GM23338 (cell line): ENCODE results near the gene DCUN1D2. TPM values are rescaled to one million over a fixed set of nuclear protein-coding genes. Genes with fewer than 3 reads are reported as not detected.

Experiments used
- ATAC-seq: fragments of 200-7000 bp; cut with Tn5 transposase; 3 replicates; pipeline ENCODE4 v1.9.1; 2020
- DNase-seq: peaks from one replicate; pipeline ENCODE4 v3.0.0-alpha.2; 2015; ENCODE audit warnings: low spot score
- H2AFZ ChIP-seq: fragments of 200-600 bp; sonication (generic); 2 replicates; pipeline ENCODE4 v1.8.0; 2016; ENCODE audit warnings: antibody characterized with exemption, mild to moderate bottlenecking, moderate library complexity
- H3F3A ChIP-seq: fragments of 200-600 bp; sonication (generic); replicated peaks from 2 replicates; pipeline ENCODE4 v1.8.0; 2017; ENCODE audit warnings: antibody characterized with exemption, mixed run types, low read depth
- H3K27ac ChIP-seq: fragments of 200-600 bp; sonication (generic); 2 replicates; pipeline ENCODE4 v1.6.1; 2016; ENCODE audit warnings: low read depth
- H3K27me3 ChIP-seq: fragments of 200-600 bp; sonication (generic); 2 replicates; pipeline ENCODE4 v1.8.0; 2016; ENCODE audit warnings: mild to moderate bottlenecking, mixed run types, moderate library complexity; ENCODE audit not compliant: insufficient read depth
- H3K36me3 ChIP-seq: fragments of 200-600 bp; sonication (generic); 2 replicates; pipeline ENCODE4 v1.8.0; 2016; ENCODE audit warnings: mild to moderate bottlenecking; ENCODE audit not compliant: insufficient read depth
- H3K4me1 ChIP-seq: fragments of 200-600 bp; sonication (generic); 2 replicates; pipeline ENCODE4 v1.8.0; 2016; ENCODE audit warnings: mild to moderate bottlenecking, moderate library complexity; ENCODE audit not compliant: insufficient read depth
- H3K4me2 ChIP-seq: fragments of 200-600 bp; sonication (generic); 2 replicates; pipeline ENCODE4 v1.7.1; 2017; ENCODE audit warnings: mixed run types
- H3K4me3 ChIP-seq: fragments of 200-600 bp; sonication (generic); 2 replicates; pipeline ENCODE4 v1.6.1; 2016; ENCODE audit warnings: mixed run types
- H3K79me2 ChIP-seq: fragments of 200-600 bp; sonication (generic); replicated peaks from 2 replicates; pipeline ENCODE4 v1.8.0; 2017; ENCODE audit warnings: mild to moderate bottlenecking; ENCODE audit not compliant: insufficient read depth
- H3K9me2 ChIP-seq: fragments of 200-600 bp; sonication (generic); 2 replicates; pipeline ENCODE4 v1.8.0; 2017; ENCODE audit not compliant: insufficient read depth
- H4K20me1 ChIP-seq: fragments of 200-600 bp; sonication (generic); replicated peaks from 2 replicates; pipeline ENCODE4 v1.8.0; 2017; ENCODE audit warnings: mild to moderate bottlenecking; ENCODE audit not compliant: insufficient read depth
- H3K27ac Mint-ChIP-seq: 2 replicates; pipeline ENCODE4 v1.8.0; 2020; ENCODE audit warnings: inconsistent platforms, mild to moderate bottlenecking, moderate library complexity, mixed read lengths
- H3K27me3 Mint-ChIP-seq: 3 replicates; pipeline ENCODE4 v1.8.0; 2022; ENCODE audit warnings: low read depth, mild to moderate bottlenecking, moderate library complexity, mixed read lengths, inconsistent platforms; ENCODE audit not compliant: insufficient read depth, poor library complexity
- H3K36me3 Mint-ChIP-seq: 3 replicates; pipeline ENCODE4 v1.8.0; 2021; ENCODE audit warnings: low read depth, mild to moderate bottlenecking, inconsistent platforms, moderate library complexity, mixed read lengths
- H3K4me1 Mint-ChIP-seq: 3 replicates; pipeline ENCODE4 v1.8.0; 2020; ENCODE audit warnings: mild to moderate bottlenecking, inconsistent platforms, mixed read lengths
- H3K4me3 Mint-ChIP-seq: 3 replicates; pipeline ENCODE4 v1.8.0; 2021; ENCODE audit warnings: moderate library complexity, mild to moderate bottlenecking, inconsistent platforms, mixed read lengths
- H3K9me3 Mint-ChIP-seq: 3 replicates; pipeline ENCODE4 v1.8.0; 2020; ENCODE audit warnings: moderate library complexity, mild to moderate bottlenecking, inconsistent platforms, mixed read lengths
- CREB1 ChIP-seq: fragments of 250-450 bp; sonication (Bioruptor Pico); IDR thresholded peaks from 2 replicates; pipeline ENCODE4 v1.5.0; 2020; ENCODE audit warnings: low read depth, mild to moderate bottlenecking, moderate library complexity
- CTCF ChIP-seq, 2 experiments: fragments of 200-600 bp in 1 of 2; sonication (generic) in 1 of 2; conservative IDR thresholded peaks; 2 replicates each; pipeline versions ENCODE4 v1.5.1 to v1.6.1; 2016 to 2017; ENCODE audit warnings: antibody characterized with exemption in 2 of 2, low read depth in 2 of 2, mild to moderate bottlenecking in 2 of 2, moderate library complexity in 1 of 2
- EZH2 ChIP-seq: fragments of 200-600 bp; sonication (generic); IDR thresholded peaks from one replicate; pipeline ENCODE4 v1.8.0; 2017; ENCODE audit warnings: antibody characterized with exemption, mild to moderate bottlenecking, low read depth; ENCODE audit not compliant: unreplicated experiment
- JUNB ChIP-seq: IDR thresholded peaks from one replicate; pipeline ENCODE4 v1.6.1; 2016; ENCODE audit warnings: antibody characterized with exemption; ENCODE audit not compliant: unreplicated experiment
- NANOG ChIP-seq: IDR thresholded peaks from 2 replicates; pipeline ENCODE4 v1.6.1; 2016; ENCODE audit warnings: antibody characterized with exemption, borderline replicate concordance
- POLR2AphosphoS5 ChIP-seq: IDR thresholded peaks from 2 replicates; pipeline ENCODE4 v1.6.1; 2016; ENCODE audit warnings: antibody characterized with exemption, low read depth
- ZNF114 ChIP-seq: fragments of 250-450 bp; sonication (Bioruptor Pico); IDR thresholded peaks from 2 replicates; pipeline ENCODE4 v1.5.0; 2020; ENCODE audit warnings: mild to moderate bottlenecking, moderate library complexity
- ZNF331 ChIP-seq: fragments of 250-450 bp; sonication (Bioruptor Pico); IDR thresholded peaks from 2 replicates; pipeline ENCODE4 v1.5.0; 2020; ENCODE audit warnings: low read depth, mild to moderate bottlenecking, moderate library complexity
- polyA plus RNA-seq: library from polyadenylated mRNA; unstranded; fragments of >200 nt; fragmentation: Nextera tagmentation; extraction: Ambion mirVana; gene quantifications from 2 replicates; pipeline ENCODE4 v1.2.1, GENCODE V29; 2016
- total RNA-seq: library from RNA; depleted of rRNA; stranded (reverse); fragments of >200 nt; shearing (Covaris generic); gene quantifications from 2 replicates; pipeline ENCODE4 v1.2.3, GENCODE V29; 2014

DCUN1D2 gene
- total and polyA plus RNA-seq, 2 experiments from 2014 or later, result 12.3 to 38.0 TPM

DNA sequence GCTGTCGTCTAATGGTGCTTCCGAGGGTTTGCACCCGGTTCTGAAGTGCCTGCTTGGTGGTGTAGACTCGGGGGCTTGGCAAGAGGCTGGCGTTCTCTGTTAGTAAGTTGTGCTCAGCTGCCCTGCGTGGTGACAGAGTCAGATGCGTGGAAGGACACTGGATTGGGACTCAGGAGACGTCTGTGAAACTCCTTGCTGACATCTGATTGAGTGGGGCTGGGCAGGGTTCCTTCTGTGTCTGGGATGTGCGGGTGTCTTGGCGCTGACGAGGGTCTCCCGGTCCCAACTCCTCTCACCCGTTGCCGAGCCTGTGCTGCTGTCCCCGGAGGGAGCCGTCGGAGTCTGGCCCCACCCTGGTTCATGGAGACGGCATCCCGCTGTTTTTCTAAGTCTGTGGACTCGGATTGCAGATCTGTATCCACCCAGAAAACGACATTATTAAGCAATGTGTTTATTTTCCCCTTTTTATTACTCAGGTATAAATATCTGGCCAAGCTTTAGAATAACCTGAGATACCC lies 16.4 kb upstream of the DCUN1D2 start (continued):
- TF ChIP-seq CTCF (conservative IDR thresholded peaks at IDR 0.05; ENCODE audit: low read depth in 2 of 2), result no peak

DNA sequence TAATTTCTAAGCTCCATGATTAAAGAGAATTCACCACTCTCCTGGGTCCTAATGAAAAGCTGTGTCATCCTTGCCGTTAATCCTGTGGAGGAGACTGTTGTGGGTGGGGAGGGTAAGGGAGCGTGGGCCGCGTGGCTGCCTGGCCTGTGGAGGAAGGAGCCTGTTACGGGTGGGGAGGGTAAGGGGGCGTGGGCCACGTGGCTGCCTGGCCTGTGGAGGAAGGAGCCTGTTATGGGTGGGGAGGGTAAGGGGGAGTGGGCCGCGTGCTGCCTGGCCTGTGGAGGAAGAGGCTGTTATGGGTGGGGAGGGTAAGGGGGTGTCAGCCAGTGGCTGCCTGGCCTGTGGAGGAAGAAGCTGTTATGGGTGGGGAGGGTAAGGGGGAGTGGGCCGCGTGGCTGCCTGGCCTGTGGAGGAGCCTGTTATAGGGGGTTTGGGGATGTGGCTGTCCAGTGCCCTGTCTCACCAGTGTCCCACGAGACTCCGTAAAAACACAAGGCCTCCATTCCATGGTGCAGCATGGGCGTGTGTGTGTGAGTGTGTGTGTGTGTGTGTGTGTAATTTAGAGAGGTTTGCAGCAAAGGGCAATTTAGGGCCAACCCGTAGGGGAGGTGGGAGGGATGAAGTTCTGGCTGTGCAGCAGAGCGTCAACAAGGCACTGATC lies 15.6 kb upstream of the DCUN1D2 start:
- H3K9me2 ChIP-seq, result no peaks in the 10 kb centered on the region
- H2AFZ ChIP-seq, result no peak overlapping the region
- Mint-ChIP-seq H3K36me3 (peaks cover 38% of the 10 kb centered on the region), H3K4me1 (0 out of 3 replicates have a peak, but pooled peaks cover 3% of the 10 kb centered on the region), H3K27ac (peak overlapping the region; percentile 85), H3K27me3 (peaks cover 2% of the 10 kb centered on the region), H3K9me3 (no peaks in the 10 kb centered on the region), H3K4me3 (no peak overlapping the region)
- H3F3A ChIP-seq, result no peaks in the 10 kb centered on the region
- no peaks in the 10 kb centered on the region for H3K4me1 ChIP-seq
- peaks cover 38% of the 10 kb centered on the region for H3K36me3 ChIP-seq
- H3K4me3 ChIP-seq, result no peak overlapping the region
- no peak overlapping the region for H3K27ac ChIP-seq
- H3K79me2 ChIP-seq, result no peaks in the 10 kb centered on the region
- H3K4me2 ChIP-seq, result no peak overlapping the region
- DNase-seq, result no peak
- TF ChIP-seq POLR2AphosphoS5 (no peak), JUNB (no peak), EZH2 (no peak), NANOG (no peak), ZNF114 (CRISPR knock-in tag) (no peak), CTCF (conservative IDR thresholded peaks at IDR 0.05; ENCODE audit: low read depth in 2 of 2) (no peak)
- ATAC-seq, result no peak
- peaks cover 4% of the 10 kb centered on the region for H4K20me1 ChIP-seq
- no peaks in the 10 kb centered on the region for H3K27me3 ChIP-seq

DNA sequence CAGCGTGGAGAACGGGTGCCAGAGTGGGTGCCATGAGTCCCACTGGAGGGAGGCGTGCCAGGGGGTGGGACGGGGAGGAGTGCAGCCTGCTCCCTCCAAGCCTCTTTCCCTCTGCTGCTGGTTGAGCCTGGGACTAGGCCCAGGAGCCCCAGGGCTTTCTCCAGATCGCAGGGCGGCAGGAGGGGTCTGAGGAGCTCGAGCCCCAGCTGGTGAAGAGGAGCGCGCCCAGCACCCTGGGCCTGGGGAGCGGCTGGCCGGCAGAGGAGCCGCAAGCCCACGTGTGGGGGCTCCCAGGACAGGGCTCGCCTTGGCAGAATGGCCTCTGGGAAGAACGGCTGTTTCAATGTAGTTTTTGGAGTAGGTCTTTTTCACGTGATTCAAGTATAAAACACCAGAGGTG lies 12.2 kb upstream of the DCUN1D2 start:
- H3K27ac ChIP-seq, result no peak overlapping the region
- H3K79me2 ChIP-seq, result peaks cover 10% of the 10 kb centered on the region; the same call in 1 of the 2 replicates
- H2AFZ ChIP-seq, result no peak overlapping the region
- no peaks in the 10 kb centered on the region for H3K4me1 Mint-ChIP-seq
- H3K36me3 ChIP-seq, result peaks cover 65% of the 10 kb centered on the region
- no peak; the same call in 2 of the 3 replicates for ATAC-seq
- no peak overlapping the region for H3K27ac Mint-ChIP-seq
- no peaks in the 10 kb centered on the region for H3K9me3 Mint-ChIP-seq
- H3F3A ChIP-seq, result no peaks in the 10 kb centered on the region
- no peaks in the 10 kb centered on the region for H3K4me1 ChIP-seq
- no peaks in the 10 kb centered on the region for H3K27me3 ChIP-seq
- H4K20me1 ChIP-seq, result peaks cover 20% of the 10 kb centered on the region
- peaks cover 2% of the 10 kb centered on the region for H3K27me3 Mint-ChIP-seq
- H3K36me3 Mint-ChIP-seq, result peaks cover 49% of the 10 kb centered on the region
- H3K4me2 ChIP-seq, result no peak overlapping the region
- no peaks in the 10 kb centered on the region for H3K9me2 ChIP-seq
- no peak overlapping the region for H3K4me3 ChIP-seq
- TF ChIP-seq ZNF331 (CRISPR knock-in tag) (no peak), POLR2AphosphoS5 (no peak), CREB1 (CRISPR knock-in tag) (no peak)
- DNase-seq, result no peak
- no peak overlapping the region for H3K4me3 Mint-ChIP-seq
